Sigmoid colon (tissue), 4 donors: ENCODE results near the gene MASP1.

Source experiments
- POLR2A ChIP-seq, 2 donors: fragments of 450-650 bp; IDR thresholded peaks; one replicate each; pipeline ENCODE4 v1.6.1; 2016; ENCODE audit warnings: antibody characterized with exemption in 2 of 2, mild to moderate bottlenecking in 2 of 2, moderate library complexity in 2 of 2
- POLR2AphosphoS5 ChIP-seq, 4 donors: sonication (generic); formaldehyde crosslinking; IDR thresholded peaks; one replicate each; pipeline ENCODE4 v1.6.1; 2017; ENCODE audit warnings: antibody characterized with exemption in 4 of 4
- TF ChIP-seq, protein P1 (sequence below), 4 experiments: fragments of 450-650 bp in 3 of 4; fragments of 200-600 bp in 1 of 4; IDR thresholded peaks; one replicate each; pipeline ENCODE4 v1.5.1; 2016 to 2019; ENCODE audit warnings: antibody characterized with exemption in 4 of 4, mild to moderate bottlenecking in 3 of 4, moderate library complexity in 2 of 4

DNA sequence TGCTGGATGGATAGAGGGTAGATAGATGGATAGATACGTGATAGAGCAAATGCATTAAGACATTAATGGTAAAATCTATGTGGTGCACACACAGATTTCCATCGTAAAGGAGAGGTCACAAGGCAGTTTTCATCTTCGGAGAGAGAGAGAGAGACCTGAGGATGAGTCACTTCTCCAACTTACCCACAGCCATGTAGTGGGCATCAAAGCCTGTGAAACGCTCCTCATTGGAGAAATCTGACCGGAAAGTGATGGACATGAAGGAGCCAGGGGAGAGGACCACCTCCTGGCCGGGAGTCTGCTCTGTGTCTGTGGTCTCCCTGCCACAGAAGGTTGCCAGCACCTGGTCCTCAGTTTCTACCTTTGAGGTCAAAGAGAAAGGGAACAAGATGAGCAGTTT, 29.2 kb downstream of the MASP1 start:
- TF ChIP-seq POLR2AphosphoS5 (IDR thresholded peaks at IDR 0.05) (no peak), POLR2A (IDR thresholded peaks at IDR 0.05) (no peak)
- TF ChIP-seq, protein P1, sequence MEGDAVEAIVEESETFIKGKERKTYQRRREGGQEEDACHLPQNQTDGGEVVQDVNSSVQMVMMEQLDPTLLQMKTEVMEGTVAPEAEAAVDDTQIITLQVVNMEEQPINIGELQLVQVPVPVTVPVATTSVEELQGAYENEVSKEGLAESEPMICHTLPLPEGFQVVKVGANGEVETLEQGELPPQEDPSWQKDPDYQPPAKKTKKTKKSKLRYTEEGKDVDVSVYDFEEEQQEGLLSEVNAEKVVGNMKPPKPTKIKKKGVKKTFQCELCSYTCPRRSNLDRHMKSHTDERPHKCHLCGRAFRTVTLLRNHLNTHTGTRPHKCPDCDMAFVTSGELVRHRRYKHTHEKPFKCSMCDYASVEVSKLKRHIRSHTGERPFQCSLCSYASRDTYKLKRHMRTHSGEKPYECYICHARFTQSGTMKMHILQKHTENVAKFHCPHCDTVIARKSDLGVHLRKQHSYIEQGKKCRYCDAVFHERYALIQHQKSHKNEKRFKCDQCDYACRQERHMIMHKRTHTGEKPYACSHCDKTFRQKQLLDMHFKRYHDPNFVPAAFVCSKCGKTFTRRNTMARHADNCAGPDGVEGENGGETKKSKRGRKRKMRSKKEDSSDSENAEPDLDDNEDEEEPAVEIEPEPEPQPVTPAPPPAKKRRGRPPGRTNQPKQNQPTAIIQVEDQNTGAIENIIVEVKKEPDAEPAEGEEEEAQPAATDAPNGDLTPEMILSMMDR (IDR thresholded peaks at IDR 0.05), result no peak
